Measurements from ENCODE around the gene KCNQ1.

- TF ChIP-seq CTCF (optimal IDR thresholded peaks at IDR 0.05 in 1 of 3, IDR thresholded peaks at IDR 0.05 in 1 of 3, conservative IDR thresholded peaks at IDR 0.05 in 1 of 3; ENCODE audit: extremely low read depth in 1 of 3, insufficient read depth in 2 of 3, low read length in 3 of 3) (no peak), EZH2 (IDR thresholded peaks at IDR 0.05; ENCODE audit: low read length) (no peak)
Observed at GRCh38 chr11:2631161-2631560, 186.4 kb downstream of the KCNQ1 start.

Measured in keratinocyte (primary cell).